ENCODE results near the gene CRYBG1.

CRYBG1 gene

GRCh38 chr6:106461084-106461483 is 100.6 kb downstream of the CRYBG1 start:
- no peak for TF ChIP-seq CTCF (IDR thresholded peaks at IDR 0.05; ENCODE audit: extremely low read depth, missing control alignments)
- no peak for DNase-seq (ENCODE audit: low spot score)

- DNase-seq (ENCODE audit: low spot score), result no peak
- no peak for TF ChIP-seq CTCF (IDR thresholded peaks at IDR 0.05; ENCODE audit: extremely low read depth, missing control alignments)
Observed at GRCh38 chr6:106462923-106463557, 102.5 kb downstream of the CRYBG1 start.

- no peak for DNase-seq (ENCODE audit: low spot score)
- TF ChIP-seq CTCF (IDR thresholded peaks at IDR 0.05; ENCODE audit: extremely low read depth, missing control alignments), result no peak
Observed at GRCh38 chr6:106466211-106466610, 105.7 kb downstream of the CRYBG1 start.

- DNase-seq (ENCODE audit: low spot score), result no peak
- no peak for TF ChIP-seq CTCF (IDR thresholded peaks at IDR 0.05; ENCODE audit: extremely low read depth, missing control alignments)
Observed at GRCh38 chr6:106468935-106469334, 108.4 kb downstream of the CRYBG1 start.

- no peak for DNase-seq (ENCODE audit: low spot score)
- TF ChIP-seq CTCF (IDR thresholded peaks at IDR 0.05; ENCODE audit: extremely low read depth, missing control alignments), result no peak
Observed at GRCh38 chr6:106469882-106470281, 109.4 kb downstream of the CRYBG1 start.

- DNase-seq (ENCODE audit: low spot score), result no peak
- no peak for TF ChIP-seq CTCF (IDR thresholded peaks at IDR 0.05; ENCODE audit: extremely low read depth, missing control alignments)
Observed at GRCh38 chr6:106470316-106470715, 109.8 kb downstream of the CRYBG1 start.

- DNase-seq (ENCODE audit: low spot score), result no peak
- no peak for TF ChIP-seq CTCF (IDR thresholded peaks at IDR 0.05; ENCODE audit: extremely low read depth, missing control alignments)
Observed at GRCh38 chr6:106470811-106471210, 110.3 kb downstream of the CRYBG1 start.

Measured in GM20000 (cell line).